HG02973 (cell line): ENCODE measurements around the gene OR8B4.
"Not testable (repeated sequence)": the region's sequence is repeated elsewhere in the genome, so short reads cannot be mapped to it uniquely, and the experiment has no call there.

Source experiments
- ATAC-seq: cut with Tn5 transposase; IDR thresholded peaks from one replicate; pipeline ENCODE4 v1.9.1; 2021; ENCODE audit warnings: moderate library complexity; ENCODE audit not compliant: unreplicated experiment

The OR8B4 gene

GRCh38 chr11:124409906-124410305, 14.8 kb downstream of the OR8B4 start:
- no peak for ATAC-seq

GRCh38 chr11:124405581-124405980, 19.1 kb downstream of the OR8B4 start:
- no peak for ATAC-seq

GRCh38 chr11:124403186-124403585, 21.5 kb downstream of the OR8B4 start:
- not testable (repeated sequence) for ATAC-seq

- peak; percentile 96 for ATAC-seq
These were observed 22.2 kb downstream of the OR8B4 start for GRCh38 chr11:124402326-124402922.

- ATAC-seq = no peak
These were observed 25.7 kb downstream of the OR8B4 start, which contains the start of gene OR8B3 for GRCh38 chr11:124398924-124399323. TSS of gene OR8B3 (minus strand) at chr11:124399024. CDS start at chr11:124397351, 1,673 bp downstream.

GRCh38 chr11:124396847-124397246, 27.8 kb downstream of the OR8B4 start:
- ATAC-seq = not testable (repeated sequence)

GRCh38 chr11:124394408-124394807, 30.3 kb downstream of the OR8B4 start:
- ATAC-seq = no peak

- no peak for ATAC-seq
These were observed 40.3 kb downstream of the OR8B4 start, which contains the start of gene OR8B2 for GRCh38 chr11:124384399-124384798. TSS of gene OR8B2 (minus strand) at chr11:124384499. CDS start at chr11:124383343, 1,156 bp downstream.

- ATAC-seq = not testable (repeated sequence)
These were observed 41.8 kb downstream of the OR8B4 start for GRCh38 chr11:124382857-124383256.

GRCh38 chr11:124380585-124380984, 44.1 kb downstream of the OR8B4 start:
- no peak for ATAC-seq

GRCh38 chr11:124376280-124376679, 48.4 kb downstream of the OR8B4 start:
- ATAC-seq = no peak
